HG03457 (cell line): ENCODE measurements around the gene DPH2.
A peak's percentile ranks its signal among the peaks of the same experiment; 100 is the strongest.

Experiments used
- ATAC-seq: cut with Tn5 transposase; IDR thresholded peaks from one replicate; pipeline ENCODE4 v1.9.1; 2021; ENCODE audit warnings: moderate number of reproducible peaks; ENCODE audit not compliant: unreplicated experiment

Gene DPH2

GRCh38 chr1:43944860-43945259 lies 24.9 kb upstream of the DPH2 start:
- no peak for ATAC-seq

DNA sequence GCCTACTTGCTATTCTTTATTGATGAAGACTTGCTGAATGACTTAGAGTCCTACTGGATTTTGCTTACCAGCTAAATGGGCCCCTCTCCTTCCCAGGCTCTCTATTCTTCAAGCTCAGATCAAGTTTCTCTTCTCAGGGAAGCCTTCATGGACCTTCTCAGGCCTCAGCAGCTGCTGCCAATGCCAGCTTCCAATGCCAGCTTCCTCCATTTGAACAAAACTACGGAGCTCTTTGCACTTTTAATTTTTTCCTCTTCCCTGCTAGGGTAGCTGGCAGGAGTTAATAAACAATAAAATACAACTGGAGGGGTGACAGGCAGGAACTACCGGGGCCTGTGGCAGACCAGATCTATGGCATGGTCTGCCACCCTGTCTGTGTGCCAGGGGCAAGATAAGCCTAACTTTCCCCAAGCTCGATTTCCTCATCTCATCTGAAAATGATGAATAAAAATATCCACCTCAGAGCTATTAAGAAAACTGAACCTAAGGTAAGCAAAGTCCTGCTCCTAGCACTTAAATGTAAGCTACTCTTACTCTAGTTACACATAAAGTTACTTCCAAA lies 24.1 kb upstream of the DPH2 start:
- no peak for ATAC-seq

- peak; percentile 87 for ATAC-seq
Measured at GRCh38 chr1:43946236-43947060, 23.4 kb upstream of the DPH2 start, which contains the start of gene IPO13. IPO13 (plus strand) TSS chr1:43946950; CDS start chr1:43947601, 651 bp downstream.

GRCh38 chr1:43947061-43947873 lies 22.5 kb upstream of the DPH2 start:
- no peak for ATAC-seq

- ATAC-seq, result no peak
Measured at GRCh38 chr1:43947874-43948437, 21.9 kb upstream of the DPH2 start.

DNA sequence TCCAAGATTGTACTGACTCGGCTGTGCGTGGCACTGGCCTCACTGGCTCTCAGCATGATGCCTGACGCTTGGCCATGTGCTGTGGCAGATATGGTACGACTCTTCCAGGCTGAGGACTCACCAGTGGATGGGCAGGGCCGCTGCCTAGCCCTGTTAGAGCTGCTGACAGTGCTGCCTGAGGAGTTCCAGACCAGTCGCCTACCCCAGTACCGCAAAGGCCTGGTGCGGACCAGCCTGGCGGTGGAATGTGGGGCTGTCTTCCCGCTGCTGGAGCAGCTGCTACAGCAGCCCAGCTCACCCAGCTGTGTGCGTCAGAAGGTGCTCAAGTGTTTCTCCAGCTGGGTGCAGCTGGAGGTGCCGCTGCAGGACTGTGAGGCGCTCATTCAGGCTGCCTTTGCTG lies 20.1 kb upstream of the DPH2 start:
- no peak for ATAC-seq

- no peak for ATAC-seq
Measured at GRCh38 chr1:43951021-43951985, 18.5 kb upstream of the DPH2 start.

- ATAC-seq, result no peak
Measured at GRCh38 chr1:43952731-43953346, 17.0 kb upstream of the DPH2 start.

- no peak for ATAC-seq
Measured at GRCh38 chr1:43953361-43953760, 16.4 kb upstream of the DPH2 start.

DNA sequence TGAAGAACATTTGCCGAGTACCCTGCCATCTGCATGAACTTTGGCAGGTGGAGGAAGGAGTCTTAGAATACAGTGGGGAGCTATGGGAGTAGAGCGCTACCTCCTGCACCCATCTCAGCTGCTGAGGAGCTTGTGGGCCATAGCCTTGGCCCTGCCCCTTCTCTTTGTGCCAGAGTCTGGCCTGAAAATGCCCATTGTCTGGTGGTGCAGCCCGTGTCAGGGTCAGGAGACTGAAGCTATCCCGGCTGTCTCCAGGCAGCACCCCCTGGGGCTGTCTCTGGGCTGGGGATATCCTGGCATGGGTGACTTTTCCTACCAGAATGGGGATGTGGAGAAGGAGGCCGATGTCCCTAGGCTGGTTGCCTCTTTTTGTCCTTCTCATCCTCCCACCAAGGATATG lies 15.8 kb upstream of the DPH2 start:
- ATAC-seq, result no peak

DNA sequence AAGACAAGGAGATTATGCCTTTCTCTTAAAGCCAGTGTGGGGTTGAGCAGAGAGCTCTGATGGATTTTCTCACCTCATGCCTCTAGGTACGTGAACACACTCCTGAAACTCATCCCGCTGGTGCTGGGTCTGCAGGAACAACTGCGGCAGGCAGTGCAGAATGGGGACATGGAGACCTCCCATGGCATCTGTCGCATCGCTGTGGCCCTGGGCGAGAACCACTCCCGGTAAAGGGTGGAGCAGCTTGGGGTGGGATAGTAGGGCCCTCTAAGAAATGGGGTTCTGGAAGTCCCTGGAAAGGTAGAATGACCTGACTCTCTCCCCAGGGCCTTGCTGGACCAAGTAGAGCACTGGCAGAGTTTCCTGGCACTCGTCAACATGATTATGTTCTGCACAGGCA lies 13.6 kb upstream of the DPH2 start:
- no peak for ATAC-seq

GRCh38 chr1:43957407-43958040 lies 12.3 kb upstream of the DPH2 start:
- no peak for ATAC-seq

- no peak for ATAC-seq
Measured at GRCh38 chr1:43958351-43959255, 11.2 kb upstream of the DPH2 start.

DNA sequence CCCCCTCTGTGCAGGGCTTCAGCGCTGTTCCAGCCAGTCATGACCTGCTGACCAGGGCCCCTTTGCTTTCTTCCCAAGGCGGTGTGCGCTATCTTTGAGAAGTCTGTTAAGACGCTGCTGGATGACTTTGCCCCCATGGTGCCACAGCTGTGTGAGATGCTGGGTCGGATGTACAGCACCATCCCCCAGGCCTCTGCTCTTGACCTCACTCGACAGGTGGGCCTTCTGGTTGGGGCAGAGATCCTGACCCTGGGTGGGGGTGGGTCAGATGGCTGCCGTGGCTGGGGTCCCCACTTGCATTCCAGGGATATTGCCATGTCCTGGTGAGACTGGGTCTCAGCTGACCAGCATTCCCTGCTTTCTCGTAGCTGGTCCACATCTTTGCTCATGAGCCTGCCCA lies 9.0 kb upstream of the DPH2 start:
- no peak for ATAC-seq

GRCh38 chr1:43961692-43962091 lies 8.1 kb upstream of the DPH2 start:
- ATAC-seq, result no peak

- ATAC-seq, result no peak
Measured at GRCh38 chr1:43962324-43962723, 7.5 kb upstream of the DPH2 start.

DNA sequence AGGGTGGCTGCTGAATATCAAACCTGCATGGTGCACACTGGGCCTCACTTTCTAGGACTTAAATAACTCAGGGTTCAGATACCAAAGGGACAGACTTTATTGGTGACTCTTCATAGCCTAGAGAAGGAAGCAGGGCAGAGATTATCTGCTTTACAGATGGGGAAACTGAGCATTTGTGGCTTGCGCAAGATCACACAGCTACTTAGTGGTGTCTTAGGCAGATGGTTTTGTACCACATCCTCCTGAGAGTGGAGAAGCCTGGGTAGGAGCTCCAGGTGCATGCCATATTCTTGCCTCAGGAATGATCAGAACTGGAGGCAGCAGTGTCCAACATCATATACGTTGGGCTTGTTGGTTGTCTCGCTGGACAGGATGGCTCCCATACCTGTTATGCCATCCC lies 6.8 kb upstream of the DPH2 start:
- no peak for ATAC-seq

GRCh38 chr1:43963890-43964289 lies 5.9 kb upstream of the DPH2 start:
- ATAC-seq, result no peak
